SHP77 (cell line): ENCODE data around the gene TNIP2.
"Not testable (repeated sequence)": the region's sequence is repeated elsewhere in the genome, so short reads cannot be mapped to it uniquely, and the experiment has no call there.

Source experiments
- DNase-seq, 2 experiments: peaks; one replicate each; lab custom pipeline; 2025; lab: John Stamatoyannopoulos, UW

The TNIP2 gene

DNA sequence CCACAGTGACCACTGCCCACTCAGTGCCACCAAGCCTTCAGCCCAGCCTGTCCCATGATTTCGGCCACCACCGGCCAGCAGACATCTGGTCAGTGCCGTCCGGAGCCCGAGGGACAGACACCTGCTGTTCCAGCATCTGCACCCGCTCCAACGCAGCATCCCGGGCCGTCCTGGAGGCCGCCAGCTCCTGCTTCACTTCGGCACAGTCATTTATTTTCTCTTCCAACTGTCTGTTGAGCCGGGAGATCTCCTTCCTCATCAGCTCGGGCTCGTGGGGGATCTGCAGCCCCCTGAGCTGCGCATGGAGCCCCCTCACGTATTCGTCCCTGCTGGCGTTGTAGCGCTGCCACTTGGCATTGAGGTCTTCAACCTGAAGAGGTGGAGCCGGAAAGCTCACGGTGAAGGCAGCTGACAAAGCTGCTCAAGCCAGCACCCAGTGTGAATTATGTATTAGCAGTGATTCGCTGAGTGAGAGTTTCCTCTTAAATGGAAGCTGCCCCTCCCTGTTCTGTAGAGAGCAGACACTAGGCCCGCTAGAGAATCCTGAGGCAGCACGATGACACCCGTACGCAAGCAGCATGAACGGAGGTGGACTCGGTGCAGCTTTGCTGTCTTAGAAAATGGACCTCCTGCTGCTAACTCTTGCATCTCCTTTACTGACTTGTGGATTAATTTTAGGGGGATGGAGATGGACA lies 11.4 kb downstream of the TNIP2 start:
- no peak for DNase-seq

GRCh38 chr4:2743518-2744445 lies 12.4 kb downstream of the TNIP2 start:
- DNase-seq = no peak

DNA sequence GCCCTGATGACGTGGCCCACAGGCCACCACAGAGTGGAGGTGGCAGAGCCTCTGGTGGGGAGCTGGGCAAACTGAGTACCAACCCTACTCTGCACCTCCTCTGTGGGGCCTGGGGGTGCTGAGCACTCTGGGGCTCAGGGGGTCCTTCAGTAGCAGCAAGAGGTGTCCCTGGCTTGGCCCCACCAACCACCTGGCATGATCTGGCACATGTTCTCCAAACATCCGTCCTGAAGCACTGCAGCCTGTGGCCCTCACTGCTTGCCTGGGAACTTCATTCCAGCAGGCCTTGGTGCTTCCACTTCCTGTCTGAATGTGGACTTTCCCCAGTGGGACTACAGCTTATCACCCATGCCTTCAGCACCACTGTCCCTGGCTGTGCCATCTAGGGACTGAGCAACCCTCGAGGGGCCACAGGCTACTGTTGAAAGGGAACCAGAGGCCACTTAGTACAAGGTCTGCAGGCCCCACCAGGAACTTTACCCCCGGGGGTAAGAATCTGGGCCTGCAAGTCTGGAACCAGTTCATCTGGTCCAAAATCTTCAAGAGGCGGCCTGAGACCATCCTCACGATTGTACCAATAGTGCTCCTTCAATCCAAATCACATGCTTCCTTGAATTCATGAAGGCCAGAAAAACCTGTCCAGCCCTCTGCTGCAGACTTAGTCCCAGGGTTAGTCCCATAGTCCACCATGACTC lies 13.2 kb downstream of the TNIP2 start:
- no peak for DNase-seq

DNA sequence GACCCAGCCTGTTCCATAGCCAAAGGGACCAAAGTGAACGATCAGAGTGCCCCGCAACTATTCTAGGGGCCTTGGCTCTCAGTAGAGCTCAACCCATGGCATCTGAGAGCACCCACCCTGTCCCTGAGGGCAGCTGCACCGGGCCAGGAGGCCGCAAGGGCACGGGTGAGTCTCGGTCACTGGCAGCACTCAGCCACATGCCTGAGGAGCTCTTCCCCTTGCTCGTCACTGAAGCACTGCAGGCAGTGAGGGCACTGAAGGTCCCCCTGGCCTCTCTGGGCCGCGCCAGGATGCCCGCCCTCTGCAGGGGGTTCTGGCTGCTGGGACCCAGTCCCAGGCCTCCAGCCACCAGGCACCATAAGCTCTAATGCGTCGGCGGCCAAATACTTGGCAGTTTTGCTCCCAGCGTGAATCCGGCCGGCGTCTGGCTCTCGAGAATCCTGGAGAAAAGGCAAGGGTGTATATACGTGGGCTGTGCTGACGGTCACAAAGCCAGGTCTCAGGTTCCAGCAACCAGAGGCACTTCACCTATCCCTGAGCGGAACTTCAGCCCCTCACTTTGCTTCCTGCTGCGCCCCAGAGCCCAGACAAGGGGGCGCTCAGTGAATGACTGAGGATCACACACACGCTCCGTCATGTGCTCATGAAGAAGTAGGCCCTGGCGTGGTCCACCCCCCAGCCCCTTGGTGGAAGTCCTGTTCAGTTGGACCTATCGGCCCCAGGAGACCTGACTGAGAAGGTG lies 13.9 kb downstream of the TNIP2 start:
- no peak for DNase-seq

DNA sequence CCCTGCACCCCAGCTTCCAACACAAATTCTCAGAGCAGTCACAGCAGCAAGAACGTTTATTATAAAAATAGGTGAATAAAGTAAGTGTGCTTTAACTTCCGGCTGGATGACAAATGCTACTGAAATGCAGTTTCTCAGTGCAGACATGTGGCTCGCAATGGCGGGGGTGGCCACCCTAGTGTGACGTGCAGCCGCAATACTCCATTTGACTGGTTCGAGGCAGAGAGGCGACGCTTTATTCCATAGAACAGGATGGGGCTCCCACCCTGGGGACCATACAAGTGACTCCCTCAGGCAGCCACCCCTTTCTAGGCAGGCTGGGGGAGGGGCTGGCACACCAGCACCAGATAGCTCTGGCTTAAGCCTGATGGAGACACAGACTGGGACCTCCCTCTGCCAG lies 14.5 kb downstream of the TNIP2 start:
- no peak for DNase-seq

- not testable (repeated sequence) for DNase-seq
Observed at GRCh38 chr4:2738296-2738695, 17.8 kb downstream of the TNIP2 start.

GRCh38 chr4:2735869-2736268 lies 20.3 kb downstream of the TNIP2 start:
- DNase-seq = no peak

DNA sequence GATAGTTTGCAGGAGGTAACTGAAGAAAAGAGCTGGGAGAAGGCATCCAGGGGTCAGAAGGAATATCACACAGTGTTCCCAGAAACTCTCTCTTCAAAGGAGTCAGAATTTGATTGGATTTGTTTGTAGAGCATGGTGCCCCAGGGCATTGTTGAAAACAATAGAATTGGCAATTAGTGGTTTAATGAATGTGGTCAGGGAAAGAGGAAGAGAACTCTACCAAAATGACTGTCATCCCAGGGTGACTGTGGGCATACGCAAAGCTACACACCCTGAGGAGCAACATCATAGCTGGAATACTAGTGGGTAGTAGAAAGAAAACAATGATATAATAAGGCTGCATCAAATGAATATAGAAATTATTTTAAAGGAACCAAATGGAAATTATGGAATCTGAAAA lies 21.5 kb downstream of the TNIP2 start:
- no peak for DNase-seq

- DNase-seq = no peak
Observed at GRCh38 chr4:2733844-2734574, 22.1 kb downstream of the TNIP2 start.

- DNase-seq = no peak
Observed at GRCh38 chr4:2733001-2733843, 22.9 kb downstream of the TNIP2 start.

GRCh38 chr4:2732526-2732925 lies 23.6 kb downstream of the TNIP2 start:
- DNase-seq = no peak

DNA sequence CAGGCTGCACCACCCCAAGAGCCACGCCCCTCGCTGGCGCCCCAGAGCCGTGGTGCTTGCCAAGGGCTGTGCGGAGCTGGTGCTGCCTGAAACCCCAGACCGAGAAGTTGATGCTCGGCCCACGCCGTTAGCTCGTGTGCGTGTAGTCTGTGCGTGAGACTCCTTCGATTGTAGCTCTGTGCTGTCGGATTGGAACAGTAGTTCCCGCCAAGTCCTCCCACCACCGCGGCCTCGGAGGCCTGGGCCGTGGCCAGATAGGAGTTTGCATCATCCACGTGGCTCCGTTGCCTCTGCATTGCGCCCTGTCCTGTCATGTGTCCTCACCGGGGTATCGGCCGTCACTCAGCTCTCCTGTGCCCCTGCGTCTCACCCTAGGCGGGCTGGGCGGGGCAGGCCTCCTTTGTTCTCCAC lies 24.2 kb downstream of the TNIP2 start:
- DNase-seq = no peak

DNA sequence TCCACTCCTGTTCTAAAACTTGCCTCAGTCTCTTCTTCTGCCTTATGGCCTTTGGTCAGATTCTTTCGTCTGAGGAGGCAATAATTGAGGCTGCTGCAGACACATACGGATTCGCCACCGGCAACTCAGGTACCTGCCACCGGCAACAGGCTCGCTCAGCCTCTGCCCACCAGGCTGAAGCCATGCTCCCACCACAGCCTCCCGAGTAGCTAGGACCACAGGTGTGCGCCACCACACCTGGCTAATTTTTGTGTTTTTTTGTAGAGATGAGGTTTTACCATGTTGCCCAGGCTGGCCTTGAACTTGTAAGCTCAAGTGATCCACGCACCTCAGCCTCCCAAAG lies 26.6 kb downstream of the TNIP2 start:
- no peak for DNase-seq

DNA sequence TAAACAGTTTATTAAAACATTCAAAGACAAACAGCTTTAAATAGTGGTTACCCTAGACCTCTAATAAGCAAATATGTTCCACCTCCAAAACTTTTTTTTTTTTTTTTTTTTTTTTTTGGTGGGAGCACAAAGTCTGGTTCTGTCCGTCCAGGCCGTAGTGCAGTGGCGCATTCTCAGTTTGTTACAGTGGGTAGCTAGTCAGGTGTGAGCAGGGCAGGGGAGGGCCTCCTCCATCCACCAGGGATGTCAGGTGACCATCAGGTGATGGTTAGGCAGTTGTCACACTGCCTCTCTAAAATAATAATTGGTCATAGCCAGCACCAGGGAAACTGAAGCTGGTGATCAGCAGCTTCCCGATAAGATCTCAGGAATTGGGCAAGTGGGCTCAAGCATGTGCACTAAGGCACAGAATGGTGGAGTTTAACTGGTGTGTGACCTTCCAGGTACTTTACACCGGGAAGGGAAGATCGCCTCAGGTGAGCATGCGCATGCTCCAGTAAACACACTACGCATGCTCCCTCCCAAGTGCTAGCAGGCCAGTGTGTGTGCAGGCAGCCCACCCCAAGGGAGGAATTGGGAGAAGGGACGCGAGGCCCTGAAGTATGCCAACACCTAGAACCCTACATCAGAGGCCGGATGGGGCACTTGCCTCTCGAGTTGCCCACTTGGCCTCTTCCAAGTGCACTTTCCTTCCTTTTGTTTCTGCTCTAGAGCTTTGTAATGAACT lies 27.2 kb downstream of the TNIP2 start:
- no peak for DNase-seq

- no peak for DNase-seq
Observed at GRCh38 chr4:2728221-2728620, 27.9 kb downstream of the TNIP2 start.

GRCh38 chr4:2726881-2727280 lies 29.3 kb downstream of the TNIP2 start:
- DNase-seq = not testable (repeated sequence)

GRCh38 chr4:2725380-2725779 lies 30.8 kb downstream of the TNIP2 start:
- DNase-seq = no peak

DNA sequence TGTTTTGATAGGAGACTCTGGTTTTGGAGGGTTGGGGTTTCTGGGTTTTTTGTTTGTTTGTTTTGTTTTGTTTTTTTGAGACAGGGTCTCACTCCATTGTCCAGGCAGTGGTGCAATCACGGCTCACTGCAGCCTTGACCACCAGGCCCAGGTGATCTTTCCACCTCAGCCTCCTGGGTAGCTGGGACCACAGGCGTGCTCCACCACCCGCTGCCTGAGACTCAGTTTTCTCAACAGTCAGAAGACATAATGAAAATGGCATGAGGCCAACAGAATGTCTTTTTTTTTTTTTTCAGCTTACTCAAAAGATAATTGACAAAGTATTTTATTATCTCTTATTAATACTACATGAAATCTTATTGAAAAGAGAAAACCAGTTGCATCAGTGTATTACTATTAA lies 32.4 kb downstream of the TNIP2 start:
- no peak for DNase-seq

- no peak for DNase-seq
Observed at GRCh38 chr4:2722033-2722432, 34.1 kb downstream of the TNIP2 start.

DNA sequence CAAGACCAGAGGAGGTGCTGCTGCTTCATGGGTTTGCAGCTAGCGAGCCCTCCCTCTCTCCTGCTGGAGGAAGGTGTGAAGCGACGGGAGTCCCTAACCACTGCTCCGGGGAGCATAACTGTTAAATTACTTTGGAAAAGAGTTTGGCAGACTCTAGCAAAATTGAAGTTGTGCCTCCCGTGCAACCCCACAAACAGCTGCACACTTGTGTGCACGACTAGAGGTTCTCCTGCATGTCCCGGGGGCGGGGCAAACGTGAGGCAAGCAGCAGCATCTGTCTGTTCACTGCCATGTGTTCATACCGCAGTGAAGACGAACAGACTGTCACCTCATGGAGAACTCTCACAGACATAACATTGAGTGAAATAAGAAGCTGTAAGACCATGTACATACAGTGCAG lies 34.5 kb downstream of the TNIP2 start:
- no peak for DNase-seq
